Ishikawa (cell line): ENCODE results near the gene HOXB1.

ENCODE experiments used
- CEBPB ChIP-seq: IDR thresholded peaks from 2 replicates; pipeline ENCODE4 v1.6.1; 2012
- CREB1 ChIP-seq: IDR thresholded peaks from 2 replicates; pipeline ENCODE4 v1.6.1; 2012; ENCODE audit warnings: low read depth
- EP300 ChIP-seq: IDR thresholded peaks from 2 replicates; pipeline ENCODE4 v1.6.1; 2012; ENCODE audit warnings: borderline replicate concordance
- FOXM1 ChIP-seq: IDR thresholded peaks from 2 replicates; pipeline ENCODE4 v1.6.1; 2012; ENCODE audit warnings: low read depth, borderline replicate concordance
- RAD21 ChIP-seq: IDR thresholded peaks from 2 replicates; pipeline ENCODE4 v1.6.1; 2012; ENCODE audit warnings: low read depth
- TAF1 ChIP-seq: IDR thresholded peaks from 2 replicates; pipeline ENCODE4 v1.6.1; 2012; ENCODE audit warnings: low read depth, mild to moderate bottlenecking
- TCF12 ChIP-seq: IDR thresholded peaks from 2 replicates; pipeline ENCODE4 v1.6.1; 2012; ENCODE audit warnings: low read depth
- TEAD4 ChIP-seq: IDR thresholded peaks from 2 replicates; pipeline ENCODE4 v1.6.1; 2012
- ZBTB7A ChIP-seq: IDR thresholded peaks from 2 replicates; pipeline ENCODE4 v1.6.1; 2012; ENCODE audit warnings: low read depth
- TF ChIP-seq, protein P1 (sequence below): IDR thresholded peaks from 2 replicates; pipeline ENCODE4 v1.6.1; 2012
- TF ChIP-seq, protein P2 (sequence below): IDR thresholded peaks from 2 replicates; pipeline ENCODE4 v1.6.1; 2012; ENCODE audit warnings: low read depth, mild to moderate bottlenecking

DNA sequence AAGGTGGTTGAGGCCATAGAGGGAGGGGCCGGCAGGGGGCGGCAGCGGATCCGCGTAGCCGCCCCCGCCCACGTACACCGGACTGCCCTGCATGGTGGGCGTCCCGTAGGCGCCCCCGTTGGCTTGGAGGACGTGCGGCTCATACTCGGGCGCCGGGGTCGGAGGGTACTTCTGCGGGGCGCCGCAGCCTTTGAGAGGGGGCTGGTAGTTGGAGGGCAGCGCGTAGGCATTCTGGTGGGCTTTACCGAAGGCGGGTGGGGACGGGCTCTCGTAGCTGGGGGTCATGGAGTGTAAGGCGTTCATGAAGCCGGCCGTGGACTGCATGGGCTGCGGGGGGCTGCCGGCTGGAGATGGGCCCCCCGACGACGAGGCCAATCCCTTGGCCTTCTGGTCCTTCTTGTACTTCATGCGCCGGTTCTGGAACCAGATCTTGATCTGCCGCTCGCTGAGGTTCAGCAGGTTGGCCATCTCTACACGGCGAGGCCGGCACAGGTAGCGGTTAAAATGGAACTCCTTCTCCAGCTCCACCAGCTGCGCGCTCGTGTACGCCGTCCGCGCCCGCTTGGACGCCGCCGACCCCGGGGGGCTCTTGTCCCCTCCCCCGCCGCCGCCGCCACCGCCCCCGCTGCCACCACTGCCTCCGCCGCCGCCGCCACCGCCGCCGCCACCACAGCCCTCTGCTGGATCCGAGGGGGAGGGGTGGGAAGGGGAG lies 19.8 kb upstream of the HOXB1 start:
- no peak for TF ChIP-seq ZBTB7A
- TF ChIP-seq TCF12 = no peak
- TF ChIP-seq, protein P1, sequence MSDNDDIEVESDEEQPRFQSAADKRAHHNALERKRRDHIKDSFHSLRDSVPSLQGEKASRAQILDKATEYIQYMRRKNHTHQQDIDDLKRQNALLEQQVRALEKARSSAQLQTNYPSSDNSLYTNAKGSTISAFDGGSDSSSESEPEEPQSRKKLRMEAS = no peak
- no peak for TF ChIP-seq TAF1
- TF ChIP-seq EP300 = no peak
- TF ChIP-seq RAD21 = no peak
- no peak for TF ChIP-seq CEBPB
- no peak for TF ChIP-seq TEAD4
- no peak for TF ChIP-seq CREB1
- TF ChIP-seq, protein P2, sequence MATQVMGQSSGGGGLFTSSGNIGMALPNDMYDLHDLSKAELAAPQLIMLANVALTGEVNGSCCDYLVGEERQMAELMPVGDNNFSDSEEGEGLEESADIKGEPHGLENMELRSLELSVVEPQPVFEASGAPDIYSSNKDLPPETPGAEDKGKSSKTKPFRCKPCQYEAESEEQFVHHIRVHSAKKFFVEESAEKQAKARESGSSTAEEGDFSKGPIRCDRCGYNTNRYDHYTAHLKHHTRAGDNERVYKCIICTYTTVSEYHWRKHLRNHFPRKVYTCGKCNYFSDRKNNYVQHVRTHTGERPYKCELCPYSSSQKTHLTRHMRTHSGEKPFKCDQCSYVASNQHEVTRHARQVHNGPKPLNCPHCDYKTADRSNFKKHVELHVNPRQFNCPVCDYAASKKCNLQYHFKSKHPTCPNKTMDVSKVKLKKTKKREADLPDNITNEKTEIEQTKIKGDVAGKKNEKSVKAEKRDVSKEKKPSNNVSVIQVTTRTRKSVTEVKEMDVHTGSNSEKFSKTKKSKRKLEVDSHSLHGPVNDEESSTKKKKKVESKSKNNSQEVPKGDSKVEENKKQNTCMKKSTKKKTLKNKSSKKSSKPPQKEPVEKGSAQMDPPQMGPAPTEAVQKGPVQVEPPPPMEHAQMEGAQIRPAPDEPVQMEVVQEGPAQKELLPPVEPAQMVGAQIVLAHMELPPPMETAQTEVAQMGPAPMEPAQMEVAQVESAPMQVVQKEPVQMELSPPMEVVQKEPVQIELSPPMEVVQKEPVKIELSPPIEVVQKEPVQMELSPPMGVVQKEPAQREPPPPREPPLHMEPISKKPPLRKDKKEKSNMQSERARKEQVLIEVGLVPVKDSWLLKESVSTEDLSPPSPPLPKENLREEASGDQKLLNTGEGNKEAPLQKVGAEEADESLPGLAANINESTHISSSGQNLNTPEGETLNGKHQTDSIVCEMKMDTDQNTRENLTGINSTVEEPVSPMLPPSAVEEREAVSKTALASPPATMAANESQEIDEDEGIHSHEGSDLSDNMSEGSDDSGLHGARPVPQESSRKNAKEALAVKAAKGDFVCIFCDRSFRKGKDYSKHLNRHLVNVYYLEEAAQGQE = no peak
- no peak for TF ChIP-seq FOXM1
